HepG2 (cell line): ENCODE measurements around the gene GDE1. TPM values are rescaled to one million over a fixed set of nuclear protein-coding genes. Genes with fewer than 3 reads are reported as not detected.

Experiments
- AGO1 ChIP-seq: fragments of 200-400 bp; formaldehyde crosslinking; IDR thresholded peaks from 2 replicates; pipeline ENCODE4 v1.6.1; 2017; ENCODE audit warnings: mild to moderate bottlenecking, low read depth, low read length, moderate library complexity; ENCODE audit not compliant: poor library complexity, severe bottlenecking
- ATM ChIP-seq: fragments of 450-650 bp; IDR thresholded peaks from 2 replicates; pipeline ENCODE4 v1.7.1; 2017; ENCODE audit warnings: mild to moderate bottlenecking, borderline replicate concordance
- BCL6 ChIP-seq: IDR thresholded peaks from 2 replicates; pipeline ENCODE4 v1.6.1; 2016; ENCODE audit warnings: missing genetic modification reagents, missing compliant biosample characterization
- GATAD1 ChIP-seq: IDR thresholded peaks from 2 replicates; pipeline ENCODE4 v1.6.1; 2016; ENCODE audit warnings: missing genetic modification reagents, missing compliant biosample characterization
- HHEX ChIP-seq: IDR thresholded peaks from 2 replicates; pipeline ENCODE4 v1.6.1; 2016; ENCODE audit warnings: control low read depth
- HMGA1 ChIP-seq: sonication (generic); formaldehyde crosslinking; conservative IDR thresholded peaks from 2 replicates; pipeline ENCODE4 v1.4.0; 2020; ENCODE audit warnings: missing genetic modification reagents
- KLF16 ChIP-seq, 2 experiments: sonication (generic) in 1 of 2; formaldehyde crosslinking in 1 of 2; IDR thresholded peaks; 2 replicates each; pipeline versions ENCODE4 v1.6.1 to v1.8.0; 2016 to 2023; ENCODE audit warnings: missing genetic modification reagents in 2 of 2, missing compliant biosample characterization in 1 of 2
- MAZ ChIP-seq, 2 experiments: sonication (generic) in 1 of 2; formaldehyde crosslinking in 1 of 2; IDR thresholded peaks; 2 replicates each; pipeline versions ENCODE4 v1.5.0 to v1.6.1; 2012 to 2020; ENCODE audit warnings: low read depth in 2 of 2, mild to moderate bottlenecking in 2 of 2, borderline replicate concordance in 1 of 2, improper control_type of control experiment in 1 of 2, low read length in 1 of 2, missing genetic modification reagents in 1 of 2, moderate library complexity in 1 of 2
- MBD4 ChIP-seq: IDR thresholded peaks from 2 replicates; pipeline ENCODE4 v1.6.1; 2012; ENCODE audit warnings: low read length, inconsistent platforms, borderline replicate concordance
- RBFOX2 ChIP-seq: fragments of 200-400 bp; formaldehyde crosslinking; IDR thresholded peaks from 2 replicates; pipeline ENCODE4 v1.6.1; 2017; ENCODE audit warnings: low read depth, mild to moderate bottlenecking, low read length
- SAP130 ChIP-seq: IDR thresholded peaks from 2 replicates; pipeline ENCODE4 v1.6.1; 2016; ENCODE audit warnings: low read depth
- TRIM24 ChIP-seq: sonication (generic); formaldehyde crosslinking; IDR thresholded peaks from 2 replicates; pipeline ENCODE4 v1.8.0; 2022; ENCODE audit warnings: mild to moderate bottlenecking, missing genetic modification reagents
- ZNF263 ChIP-seq: sonication (generic); formaldehyde crosslinking; IDR thresholded peaks from 2 replicates; pipeline ENCODE4 v1.4.0; 2020; ENCODE audit warnings: missing genetic modification reagents
- ZNF33A ChIP-seq: sonication (generic); formaldehyde crosslinking; IDR thresholded peaks from 2 replicates; pipeline ENCODE4 v1.5.1; 2020; ENCODE audit warnings: missing genetic modification reagents, mild to moderate bottlenecking, moderate library complexity, borderline replicate concordance
- ZNF432 ChIP-seq: sonication (generic); formaldehyde crosslinking; IDR thresholded peaks from 2 replicates; pipeline ENCODE4 v1.5.0; 2020; ENCODE audit warnings: missing genetic modification reagents, mild to moderate bottlenecking, borderline replicate concordance
- ZNF557 ChIP-seq: sonication (generic); formaldehyde crosslinking; IDR thresholded peaks from 2 replicates; pipeline ENCODE4 v1.4.0; 2020; ENCODE audit warnings: missing genetic modification reagents
- ZNF589 ChIP-seq: sonication (generic); formaldehyde crosslinking; conservative IDR thresholded peaks from 2 replicates; pipeline ENCODE4 v1.8.0; 2022; ENCODE audit warnings: mild to moderate bottlenecking, moderate library complexity, missing genetic modification reagents
- ZSCAN29 ChIP-seq: sonication (generic); formaldehyde crosslinking; conservative IDR thresholded peaks from 2 replicates; pipeline ENCODE4 v1.4.0; 2020; ENCODE audit warnings: mild to moderate bottlenecking, missing genetic modification reagents
- polyA plus RNA-seq, 8 experiments: library from polyadenylated mRNA; depleted of rRNA in 3 of 8; stranded (reverse) in 7 of 8; unstranded in 1 of 8; fragments of >200 nt; fragmentation: Illumina TruSeq in 4 of 8; extraction: Trizol in 4 of 8; gene quantifications; 2 replicates each; pipeline versions ENCODE4 v1.2.1 to v1.2.3, GENCODE V29; 2011 to 2016; ENCODE audit warnings: low read depth in 4 of 8, missing spikeins in 1 of 8, mixed read lengths in 1 of 8; ENCODE audit not compliant: insufficient read depth in 1 of 8
- total RNA-seq, 5 experiments: library from RNA; depleted of rRNA; stranded (reverse); fragments of >200 nt; fragmentation: Illumina TruSeq; extraction: Trizol; gene quantifications; 2 replicates each; pipeline ENCODE4 v1.2.3, GENCODE V29; 2016; ENCODE audit warnings: low read depth in 1 of 5
- TF ChIP-seq, protein P1 (sequence below): sonication (generic); formaldehyde crosslinking; IDR thresholded peaks from 2 replicates; pipeline ENCODE4 v1.8.0; 2022; ENCODE audit warnings: missing genetic modification reagents, low read depth, mild to moderate bottlenecking, borderline replicate concordance
- TF ChIP-seq, protein P2 (sequence below): sonication (generic); formaldehyde crosslinking; IDR thresholded peaks from 2 replicates; pipeline ENCODE4; 2020; ENCODE audit warnings: missing genetic modification reagents, mild to moderate bottlenecking, borderline replicate concordance
- TF ChIP-seq, protein P3 (sequence below): sonication (generic); formaldehyde crosslinking; IDR thresholded peaks from 2 replicates; pipeline ENCODE4 v1.4.0; 2020; ENCODE audit warnings: missing genetic modification reagents
- TF ChIP-seq, protein P4 (sequence below): sonication (generic); formaldehyde crosslinking; IDR thresholded peaks from 2 replicates; pipeline ENCODE4 v1.4.0; 2020; ENCODE audit warnings: mild to moderate bottlenecking, missing genetic modification reagents
- TF ChIP-seq, protein P5 (sequence below): sonication (generic); formaldehyde crosslinking; IDR thresholded peaks from 2 replicates; pipeline ENCODE4 v1.5.0; 2020; ENCODE audit warnings: missing genetic modification reagents, mild to moderate bottlenecking, borderline replicate concordance

GDE1 gene
- total and polyA plus RNA-seq, 2 of the 13 experiments (the other 11 are each of a cell fraction or from before 2014, with no cell fraction given): 35.9 to 59.0 TPM

DNA sequence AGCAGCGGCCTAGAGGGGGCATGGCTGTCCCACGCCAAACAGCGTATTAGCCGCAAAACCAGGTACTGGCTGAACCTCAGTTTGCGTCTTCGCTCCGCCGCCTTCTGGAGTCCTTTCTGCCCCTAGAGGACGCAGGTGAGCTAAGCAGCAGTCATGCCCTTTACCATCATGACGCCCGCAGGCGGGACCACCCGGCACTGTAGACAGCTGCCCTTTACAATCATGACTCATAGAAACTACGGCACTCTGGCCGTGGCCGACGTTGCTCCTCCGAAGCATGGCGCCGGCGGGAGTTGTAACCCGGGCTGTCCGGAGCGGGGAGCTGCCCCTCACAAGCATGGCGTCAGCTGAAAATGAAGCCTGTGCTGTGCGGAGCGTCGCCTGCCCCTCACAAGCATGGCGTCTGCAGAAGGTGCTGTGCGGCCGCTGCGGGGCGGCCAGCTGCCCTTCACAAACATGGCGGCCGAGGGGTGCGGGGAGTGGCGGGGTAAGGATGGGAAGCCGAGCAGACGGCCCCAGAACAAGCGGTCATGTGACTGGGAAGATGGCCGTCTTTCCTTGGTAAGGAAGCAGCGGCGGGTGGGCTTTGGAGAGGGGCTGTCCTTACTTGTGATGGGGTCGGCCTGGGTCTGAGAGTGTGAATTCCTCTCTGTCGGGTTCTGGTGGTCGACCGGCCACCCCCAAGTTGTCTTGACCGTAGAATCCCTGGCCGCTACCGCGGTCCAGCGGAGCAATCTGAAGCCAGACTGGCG, 33.5 kb upstream of the GDE1 start, which contains the start of gene VPS35L (continued):
- TF ChIP-seq, protein P1, sequence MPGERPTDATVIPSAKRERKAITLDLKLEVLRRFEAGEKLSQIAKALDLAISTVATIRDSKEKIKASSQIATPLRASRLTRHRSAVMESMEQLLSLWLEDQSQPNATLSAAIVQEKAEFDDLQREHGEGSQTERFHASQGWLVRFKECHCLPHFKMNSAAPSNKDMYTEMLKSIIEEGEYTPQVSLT (CRISPR knock-in tag): no peak
- TF ChIP-seq AGO1 (peak; percentile 78), KLF16 (CRISPR knock-in tag; IDR thresholded peaks at IDR 0.05) (peak in 1 of 2 experiments; percentile 74; a peak in 2 of 4 replicates), ATM (no peak), ZNF263 (0 out of 2 replicates have a peak, but pooled peaks have one; percentile 46), MBD4 (no peak), SAP130 (peak; percentile 80), TRIM24 (CRISPR knock-in tag) (no peak), BCL6 (CRISPR knock-in tag) (0 out of 2 replicates have a peak, but pooled peaks have one; percentile 7), MAZ (IDR thresholded peaks at IDR 0.05; ENCODE audit: borderline replicate concordance, low read depth, low read length) (no peak), MAZ (CRISPR knock-in tag; IDR thresholded peaks at IDR 0.05; ENCODE audit: low read depth) (peak; percentile 78; the same call in 1 of the 2 replicates), ZSCAN29 (0 out of 2 replicates have a peak, but pooled peaks have one; percentile 41), ZNF589 (CRISPR knock-in tag) (no peak; the same call in 1 of the 2 replicates), GATAD1 (CRISPR knock-in tag) (peak; percentile 68), RBFOX2 (peak; percentile 79), HHEX (CRISPR knock-in tag) (no peak), ZNF33A (CRISPR knock-in tag) (no peak), ZNF432 (CRISPR knock-in tag) (no peak), ZNF557 (no peak), HMGA1 (CRISPR knock-in tag) (no peak)
- TF ChIP-seq, protein P2, sequence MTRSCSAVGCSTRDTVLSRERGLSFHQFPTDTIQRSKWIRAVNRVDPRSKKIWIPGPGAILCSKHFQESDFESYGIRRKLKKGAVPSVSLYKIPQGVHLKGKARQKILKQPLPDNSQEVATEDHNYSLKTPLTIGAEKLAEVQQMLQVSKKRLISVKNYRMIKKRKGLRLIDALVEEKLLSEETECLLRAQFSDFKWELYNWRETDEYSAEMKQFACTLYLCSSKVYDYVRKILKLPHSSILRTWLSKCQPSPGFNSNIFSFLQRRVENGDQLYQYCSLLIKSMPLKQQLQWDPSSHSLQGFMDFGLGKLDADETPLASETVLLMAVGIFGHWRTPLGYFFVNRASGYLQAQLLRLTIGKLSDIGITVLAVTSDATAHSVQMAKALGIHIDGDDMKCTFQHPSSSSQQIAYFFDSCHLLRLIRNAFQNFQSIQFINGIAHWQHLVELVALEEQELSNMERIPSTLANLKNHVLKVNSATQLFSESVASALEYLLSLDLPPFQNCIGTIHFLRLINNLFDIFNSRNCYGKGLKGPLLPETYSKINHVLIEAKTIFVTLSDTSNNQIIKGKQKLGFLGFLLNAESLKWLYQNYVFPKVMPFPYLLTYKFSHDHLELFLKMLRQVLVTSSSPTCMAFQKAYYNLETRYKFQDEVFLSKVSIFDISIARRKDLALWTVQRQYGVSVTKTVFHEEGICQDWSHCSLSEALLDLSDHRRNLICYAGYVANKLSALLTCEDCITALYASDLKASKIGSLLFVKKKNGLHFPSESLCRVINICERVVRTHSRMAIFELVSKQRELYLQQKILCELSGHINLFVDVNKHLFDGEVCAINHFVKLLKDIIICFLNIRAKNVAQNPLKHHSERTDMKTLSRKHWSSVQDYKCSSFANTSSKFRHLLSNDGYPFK (CRISPR knock-in tag): peak; percentile 95
- TF ChIP-seq, protein P3, sequence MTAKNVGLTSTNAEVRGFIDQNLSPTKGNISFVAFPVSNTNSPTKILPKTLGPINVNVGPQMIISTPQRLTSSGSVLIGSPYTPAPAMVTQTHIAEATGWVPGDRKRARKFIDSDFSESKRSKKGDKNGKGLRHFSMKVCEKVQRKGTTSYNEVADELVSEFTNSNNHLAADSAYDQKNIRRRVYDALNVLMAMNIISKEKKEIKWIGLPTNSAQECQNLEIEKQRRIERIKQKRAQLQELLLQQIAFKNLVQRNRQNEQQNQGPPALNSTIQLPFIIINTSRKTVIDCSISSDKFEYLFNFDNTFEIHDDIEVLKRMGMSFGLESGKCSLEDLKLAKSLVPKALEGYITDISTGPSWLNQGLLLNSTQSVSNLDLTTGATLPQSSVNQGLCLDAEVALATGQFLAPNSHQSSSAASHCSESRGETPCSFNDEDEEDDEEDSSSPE (CRISPR knock-in tag): peak; percentile 90
- TF ChIP-seq, protein P4, sequence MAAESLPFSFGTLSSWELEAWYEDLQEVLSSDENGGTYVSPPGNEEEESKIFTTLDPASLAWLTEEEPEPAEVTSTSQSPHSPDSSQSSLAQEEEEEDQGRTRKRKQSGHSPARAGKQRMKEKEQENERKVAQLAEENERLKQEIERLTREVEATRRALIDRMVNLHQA: no peak
- TF ChIP-seq, protein P5, sequence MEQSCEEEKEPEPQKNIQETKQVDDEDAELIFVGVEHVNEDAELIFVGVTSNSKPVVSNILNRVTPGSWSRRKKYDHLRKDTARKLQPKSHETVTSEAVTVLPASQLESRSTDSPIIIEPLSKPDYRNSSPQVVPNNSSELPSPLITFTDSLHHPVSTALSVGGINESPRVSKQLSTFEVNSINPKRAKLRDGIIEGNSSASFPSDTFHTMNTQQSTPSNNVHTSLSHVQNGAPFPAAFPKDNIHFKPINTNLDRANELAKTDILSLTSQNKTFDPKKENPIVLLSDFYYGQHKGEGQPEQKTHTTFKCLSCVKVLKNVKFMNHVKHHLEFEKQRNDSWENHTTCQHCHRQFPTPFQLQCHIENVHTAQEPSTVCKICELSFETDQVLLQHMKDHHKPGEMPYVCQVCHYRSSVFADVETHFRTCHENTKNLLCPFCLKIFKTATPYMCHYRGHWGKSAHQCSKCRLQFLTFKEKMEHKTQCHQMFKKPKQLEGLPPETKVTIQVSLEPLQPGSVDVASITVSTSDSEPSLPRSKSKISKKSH: peak; percentile 93
